Stimulated activated memory B cell treated with anti-CD40 and anti-IgM and Interleukin-4, amounts not matched to agents 10 μg/mL and 1 μg/mL and 100 μg/mL, for 72 hours (primary cell): ENCODE measurements around the gene TRIM2.

Experiments used
- ATAC-seq: fragments of 150-1000 bp; cut with Tn5 transposase; 2 replicates; pipeline ENCODE4 v1.10.0; 2021
- H3K27ac Mint-ChIP-seq: one replicate; pipeline ENCODE4 v1.8.0; 2022; ENCODE audit warnings: mild to moderate bottlenecking, mixed read lengths
- H3K27me3 Mint-ChIP-seq: one replicate; pipeline ENCODE4 v1.8.0; 2022; ENCODE audit warnings: mixed read lengths
- H3K36me3 Mint-ChIP-seq: one replicate; pipeline ENCODE4 v1.8.0; 2022; ENCODE audit warnings: mixed read lengths
- H3K4me1 Mint-ChIP-seq: one replicate; pipeline ENCODE4 v1.8.0; 2022; ENCODE audit warnings: mixed read lengths
- H3K4me3 Mint-ChIP-seq: one replicate; pipeline ENCODE4 v1.8.0; 2022; ENCODE audit warnings: mild to moderate bottlenecking, moderate library complexity, mixed read lengths
- H3K9me3 Mint-ChIP-seq: one replicate; pipeline ENCODE4 v1.8.0; 2022; ENCODE audit warnings: mixed read lengths

TRIM2 gene

GRCh38 chr4:153265306-153266047 is 61.2 kb downstream of the TRIM2 start:
- no peak for ATAC-seq
- Mint-ChIP-seq H3K27me3 (peaks cover 15% of the 10 kb centered on the region), H3K9me3 (peaks cover 2% of the 10 kb centered on the region), H3K4me3 (no peak overlapping the region), H3K36me3 (no peaks in the 10 kb centered on the region), H3K4me1 (peaks cover 7% of the 10 kb centered on the region), H3K27ac (no peak overlapping the region)

GRCh38 chr4:153266988-153267387 is 62.7 kb downstream of the TRIM2 start:
- no peak overlapping the region for H3K4me3 Mint-ChIP-seq
- peaks cover 9% of the 10 kb centered on the region for H3K27me3 Mint-ChIP-seq
- H3K9me3 Mint-ChIP-seq: peaks cover 2% of the 10 kb centered on the region
- H3K4me1 Mint-ChIP-seq: peaks cover 7% of the 10 kb centered on the region
- H3K36me3 Mint-ChIP-seq: no peaks in the 10 kb centered on the region
- ATAC-seq: no peak
- H3K27ac Mint-ChIP-seq: no peak overlapping the region

GRCh38 chr4:153267890-153268289 is 63.6 kb downstream of the TRIM2 start:
- H3K27me3 Mint-ChIP-seq: peaks cover 9% of the 10 kb centered on the region
- no peak overlapping the region for H3K4me3 Mint-ChIP-seq
- no peaks in the 10 kb centered on the region for H3K36me3 Mint-ChIP-seq
- H3K4me1 Mint-ChIP-seq: peaks cover 7% of the 10 kb centered on the region
- H3K27ac Mint-ChIP-seq: no peak overlapping the region
- no peak for ATAC-seq
- H3K9me3 Mint-ChIP-seq: no peaks in the 10 kb centered on the region

GRCh38 chr4:153268295-153268694 is 64.1 kb downstream of the TRIM2 start:
- H3K4me1 Mint-ChIP-seq: peaks cover 7% of the 10 kb centered on the region
- H3K36me3 Mint-ChIP-seq: no peaks in the 10 kb centered on the region
- no peak overlapping the region for H3K4me3 Mint-ChIP-seq
- no peak overlapping the region for H3K27ac Mint-ChIP-seq
- ATAC-seq: no peak
- no peaks in the 10 kb centered on the region for H3K9me3 Mint-ChIP-seq
- H3K27me3 Mint-ChIP-seq: peaks cover 9% of the 10 kb centered on the region

- Mint-ChIP-seq H3K36me3 (no peaks in the 10 kb centered on the region), H3K27ac (no peak overlapping the region), H3K27me3 (peaks cover 9% of the 10 kb centered on the region), H3K9me3 (no peaks in the 10 kb centered on the region), H3K4me1 (peaks cover 7% of the 10 kb centered on the region), H3K4me3 (no peak overlapping the region)
- no peak for ATAC-seq
Measured at GRCh38 chr4:153269218-153269990, 65.2 kb downstream of the TRIM2 start.

GRCh38 chr4:153270361-153270760 is 66.1 kb downstream of the TRIM2 start:
- Mint-ChIP-seq H3K4me3 (no peak overlapping the region), H3K27me3 (peaks cover 9% of the 10 kb centered on the region), H3K9me3 (no peaks in the 10 kb centered on the region), H3K36me3 (no peaks in the 10 kb centered on the region), H3K27ac (no peak overlapping the region), H3K4me1 (peaks cover 7% of the 10 kb centered on the region)
- ATAC-seq: no peak

- H3K9me3 Mint-ChIP-seq: no peaks in the 10 kb centered on the region
- ATAC-seq: no peak
- no peak overlapping the region for H3K4me3 Mint-ChIP-seq
- no peaks in the 10 kb centered on the region for H3K36me3 Mint-ChIP-seq
- peaks cover 9% of the 10 kb centered on the region for H3K27me3 Mint-ChIP-seq
- peaks cover 7% of the 10 kb centered on the region for H3K4me1 Mint-ChIP-seq
- no peak overlapping the region for H3K27ac Mint-ChIP-seq
Measured at GRCh38 chr4:153271820-153272219, 67.6 kb downstream of the TRIM2 start.

- peaks cover 2% of the 10 kb centered on the region for H3K4me1 Mint-ChIP-seq
- H3K36me3 Mint-ChIP-seq: no peaks in the 10 kb centered on the region
- no peak overlapping the region for H3K27ac Mint-ChIP-seq
- no peaks in the 10 kb centered on the region for H3K27me3 Mint-ChIP-seq
- H3K9me3 Mint-ChIP-seq: no peaks in the 10 kb centered on the region
- ATAC-seq: no peak
- no peak overlapping the region for H3K4me3 Mint-ChIP-seq
Measured at GRCh38 chr4:153273751-153274150, 69.5 kb downstream of the TRIM2 start.

GRCh38 chr4:153274967-153275366 is 70.7 kb downstream of the TRIM2 start:
- Mint-ChIP-seq H3K4me1 (no peaks in the 10 kb centered on the region), H3K4me3 (no peak overlapping the region), H3K36me3 (no peaks in the 10 kb centered on the region), H3K27me3 (no peaks in the 10 kb centered on the region), H3K9me3 (no peaks in the 10 kb centered on the region), H3K27ac (no peak overlapping the region)
- no peak for ATAC-seq

GRCh38 chr4:153275380-153276276 is 71.4 kb downstream of the TRIM2 start:
- no peak for ATAC-seq
- Mint-ChIP-seq H3K27me3 (no peaks in the 10 kb centered on the region), H3K4me1 (no peaks in the 10 kb centered on the region), H3K4me3 (no peak overlapping the region), H3K36me3 (no peaks in the 10 kb centered on the region), H3K27ac (no peak overlapping the region), H3K9me3 (no peaks in the 10 kb centered on the region)

GRCh38 chr4:153276971-153277370 is 72.7 kb downstream of the TRIM2 start:
- Mint-ChIP-seq H3K9me3 (no peaks in the 10 kb centered on the region), H3K4me1 (no peaks in the 10 kb centered on the region), H3K4me3 (no peak overlapping the region), H3K36me3 (no peaks in the 10 kb centered on the region), H3K27me3 (no peaks in the 10 kb centered on the region), H3K27ac (no peak overlapping the region)
- ATAC-seq: no peak

- Mint-ChIP-seq H3K4me1 (no peaks in the 10 kb centered on the region), H3K4me3 (no peak overlapping the region), H3K27ac (no peak overlapping the region), H3K9me3 (peaks cover 8% of the 10 kb centered on the region), H3K27me3 (no peaks in the 10 kb centered on the region), H3K36me3 (peaks cover 11% of the 10 kb centered on the region)
- ATAC-seq: no peak
Measured at GRCh38 chr4:153281476-153281875, 77.2 kb downstream of the TRIM2 start.

- no peaks in the 10 kb centered on the region for H3K27me3 Mint-ChIP-seq
- no peak overlapping the region for H3K4me3 Mint-ChIP-seq
- H3K9me3 Mint-ChIP-seq: peaks cover 8% of the 10 kb centered on the region
- H3K27ac Mint-ChIP-seq: no peak overlapping the region
- ATAC-seq: no peak
- peaks cover 16% of the 10 kb centered on the region for H3K36me3 Mint-ChIP-seq
- H3K4me1 Mint-ChIP-seq: no peaks in the 10 kb centered on the region
Measured at GRCh38 chr4:153282023-153282422, 77.8 kb downstream of the TRIM2 start.

GRCh38 chr4:153283260-153283659 is 79.0 kb downstream of the TRIM2 start:
- Mint-ChIP-seq H3K4me1 (peaks cover 1% of the 10 kb centered on the region), H3K36me3 (peaks cover 18% of the 10 kb centered on the region), H3K27me3 (no peaks in the 10 kb centered on the region), H3K9me3 (peaks cover 8% of the 10 kb centered on the region), H3K27ac (no peak overlapping the region), H3K4me3 (no peak overlapping the region)
- ATAC-seq: no peak

GRCh38 chr4:153290134-153290533 is 85.9 kb downstream of the TRIM2 start:
- no peaks in the 10 kb centered on the region for H3K27me3 Mint-ChIP-seq
- H3K4me3 Mint-ChIP-seq: no peak overlapping the region
- H3K9me3 Mint-ChIP-seq: no peaks in the 10 kb centered on the region
- ATAC-seq: no peak
- peaks cover 8% of the 10 kb centered on the region for H3K4me1 Mint-ChIP-seq
- peaks cover 19% of the 10 kb centered on the region for H3K36me3 Mint-ChIP-seq
- no peak overlapping the region for H3K27ac Mint-ChIP-seq
